GM12874 (cell line): ENCODE data around the gene FNIP2.

ENCODE experiments used
- TF ChIP-seq, protein P1 (sequence below): IDR thresholded peaks from 2 replicates; pipeline ENCODE4 v1.5.1; 2011; ENCODE audit warnings: low read depth, mild to moderate bottlenecking, control low read depth, low read length, moderate library complexity; ENCODE audit not compliant: insufficient read depth

Gene FNIP2

GRCh38 chr4:158758142-158758541 is 10.7 kb upstream of the FNIP2 start:
- TF ChIP-seq, protein P1, sequence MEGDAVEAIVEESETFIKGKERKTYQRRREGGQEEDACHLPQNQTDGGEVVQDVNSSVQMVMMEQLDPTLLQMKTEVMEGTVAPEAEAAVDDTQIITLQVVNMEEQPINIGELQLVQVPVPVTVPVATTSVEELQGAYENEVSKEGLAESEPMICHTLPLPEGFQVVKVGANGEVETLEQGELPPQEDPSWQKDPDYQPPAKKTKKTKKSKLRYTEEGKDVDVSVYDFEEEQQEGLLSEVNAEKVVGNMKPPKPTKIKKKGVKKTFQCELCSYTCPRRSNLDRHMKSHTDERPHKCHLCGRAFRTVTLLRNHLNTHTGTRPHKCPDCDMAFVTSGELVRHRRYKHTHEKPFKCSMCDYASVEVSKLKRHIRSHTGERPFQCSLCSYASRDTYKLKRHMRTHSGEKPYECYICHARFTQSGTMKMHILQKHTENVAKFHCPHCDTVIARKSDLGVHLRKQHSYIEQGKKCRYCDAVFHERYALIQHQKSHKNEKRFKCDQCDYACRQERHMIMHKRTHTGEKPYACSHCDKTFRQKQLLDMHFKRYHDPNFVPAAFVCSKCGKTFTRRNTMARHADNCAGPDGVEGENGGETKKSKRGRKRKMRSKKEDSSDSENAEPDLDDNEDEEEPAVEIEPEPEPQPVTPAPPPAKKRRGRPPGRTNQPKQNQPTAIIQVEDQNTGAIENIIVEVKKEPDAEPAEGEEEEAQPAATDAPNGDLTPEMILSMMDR, result no peak

DNA sequence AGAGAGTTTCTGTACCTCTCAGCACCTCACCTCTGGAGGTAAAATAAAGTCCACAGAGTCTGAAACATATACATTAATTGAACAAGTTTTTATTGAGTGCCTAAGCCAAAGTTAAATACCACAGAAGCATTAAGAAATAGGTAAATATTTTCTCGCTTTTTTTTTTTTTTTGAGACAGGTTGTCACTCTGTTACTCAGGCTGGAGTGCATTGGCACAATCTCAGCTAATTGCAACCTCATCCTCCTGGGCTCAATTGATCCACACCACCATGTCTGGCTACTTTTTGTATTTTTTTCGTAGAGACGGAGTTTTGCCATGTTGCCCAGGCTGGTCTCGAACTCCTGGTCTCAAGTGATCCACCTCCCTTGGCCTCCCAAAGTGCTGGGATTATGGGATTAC is 10.1 kb upstream of the FNIP2 start:
- TF ChIP-seq, protein P1, result no peak

DNA sequence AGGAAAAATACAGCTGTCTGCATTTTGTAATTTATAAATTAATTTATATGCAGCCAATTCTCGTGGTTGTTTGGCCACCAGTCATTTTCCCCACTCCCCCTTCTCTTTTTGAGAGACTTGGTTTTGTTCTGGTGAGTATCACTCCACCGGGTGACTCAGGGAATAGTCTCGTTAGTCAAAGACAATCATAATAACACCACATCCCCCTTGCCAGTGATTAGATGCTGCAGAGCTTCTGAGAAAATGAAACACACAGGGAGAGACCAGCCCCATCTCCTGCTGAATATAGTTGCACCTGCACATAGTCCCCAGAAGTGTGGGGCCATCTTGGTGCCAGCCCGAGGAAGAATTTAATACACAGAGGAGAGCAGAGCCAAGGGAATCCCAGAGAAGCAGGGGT is 8.0 kb upstream of the FNIP2 start:
- TF ChIP-seq, protein P1, result no peak

- TF ChIP-seq, protein P1, result no peak
These were observed 6.3 kb upstream of the FNIP2 start for GRCh38 chr4:158762553-158762952.

DNA sequence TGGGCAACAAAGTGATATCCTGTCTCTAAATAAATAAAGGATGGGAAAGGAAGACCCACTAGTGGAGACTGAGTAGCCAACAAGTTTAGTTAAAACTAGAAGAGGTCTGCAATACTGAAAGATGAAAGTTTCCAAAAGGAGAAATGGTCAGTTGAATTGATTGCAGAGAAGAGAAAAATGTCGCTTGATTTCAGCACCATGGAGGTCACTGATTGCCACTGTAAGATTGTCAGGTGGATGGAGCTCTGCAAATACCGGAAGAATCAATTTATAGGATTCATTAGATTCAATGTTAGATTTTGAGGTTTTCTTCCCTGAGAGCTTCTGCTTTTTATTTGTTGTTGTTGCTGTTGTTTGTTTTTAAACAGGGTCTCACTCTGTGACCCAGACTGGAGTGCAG is 5.4 kb upstream of the FNIP2 start:
- TF ChIP-seq, protein P1, result no peak

GRCh38 chr4:158766434-158767044 is 2.3 kb upstream of the FNIP2 start:
- TF ChIP-seq, protein P1, result no peak

GRCh38 chr4:158767451-158767850 is 1.4 kb upstream of the FNIP2 start:
- TF ChIP-seq, protein P1, result no peak
